ENCODE data around the gene LRMDA.

- TF ChIP-seq MAX (IDR thresholded peaks at IDR 0.05; ENCODE audit: low read depth, low read length) (no peak), JUNB (IDR thresholded peaks at IDR 0.05) (no peak), CTCF (IDR thresholded peaks at IDR 0.05 in 2 of 3, conservative IDR thresholded peaks at IDR 0.05 in 1 of 3; ENCODE audit: control insufficient read depth in 2 of 3, extremely low read depth in 1 of 3, insufficient read depth in 1 of 3, low read depth in 3 of 3, low read length in 3 of 3) (no peak), POLR2AphosphoS5 (IDR thresholded peaks at IDR 0.05; ENCODE audit: low read length) (no peak), REST (IDR thresholded peaks at IDR 0.05; ENCODE audit: low read depth, low read length) (no peak), MYC (IDR thresholded peaks at IDR 0.05; ENCODE audit: insufficient read depth, insufficient read length, insufficient replicate concordance, low read length, severe bottlenecking) (no peak), EZH2 (IDR thresholded peaks at IDR 0.05; ENCODE audit: borderline replicate concordance, control insufficient read depth, low read depth, low read length) (no peak), E2F4 (IDR thresholded peaks at IDR 0.05; ENCODE audit: low read depth, low read length) (no peak), KDM1A (IDR thresholded peaks at IDR 0.05; ENCODE audit: borderline replicate concordance) (no peak), RAD21 (IDR thresholded peaks at IDR 0.05; ENCODE audit: insufficient read depth, low read depth, low read length) (no peak), CHD2 (IDR thresholded peaks at IDR 0.05; ENCODE audit: borderline replicate concordance, low read depth, low read length) (no peak), POLR2AphosphoS2 (IDR thresholded peaks at IDR 0.05; ENCODE audit: low read depth, low read length) (no peak)
Observed at GRCh38 chr10:76125900-76126299, 694.5 kb downstream of the LRMDA start.

Measured in GM12878 (cell line).